WTC11 (cell line): ENCODE measurements around the gene EFCAB8.

Source experiments
- ZNF219 ChIP-seq: sonication (generic); formaldehyde crosslinking; IDR thresholded peaks from 2 replicates; pipeline ENCODE4 v1.8.0; 2023; ENCODE audit warnings: missing genetic modification reagents, mild to moderate bottlenecking, borderline replicate concordance
- TF ChIP-seq, protein P1 (sequence below): fragments of 200-600 bp; IDR thresholded peaks from 2 replicates; pipeline ENCODE4 v1.8.0; 2022; ENCODE audit warnings: antibody characterized with exemption
- TF ChIP-seq, protein P2 (sequence below): sonication (generic); formaldehyde crosslinking; conservative IDR thresholded peaks from 2 replicates; pipeline ENCODE4 v1.8.1; 2022; ENCODE audit warnings: mild to moderate bottlenecking, missing genetic modification reagents
- TF ChIP-seq, protein P3 (sequence below): sonication (generic); formaldehyde crosslinking; IDR thresholded peaks from 2 replicates; pipeline ENCODE4 v1.8.0; 2022; ENCODE audit warnings: mild to moderate bottlenecking, missing genetic modification reagents

DNA sequence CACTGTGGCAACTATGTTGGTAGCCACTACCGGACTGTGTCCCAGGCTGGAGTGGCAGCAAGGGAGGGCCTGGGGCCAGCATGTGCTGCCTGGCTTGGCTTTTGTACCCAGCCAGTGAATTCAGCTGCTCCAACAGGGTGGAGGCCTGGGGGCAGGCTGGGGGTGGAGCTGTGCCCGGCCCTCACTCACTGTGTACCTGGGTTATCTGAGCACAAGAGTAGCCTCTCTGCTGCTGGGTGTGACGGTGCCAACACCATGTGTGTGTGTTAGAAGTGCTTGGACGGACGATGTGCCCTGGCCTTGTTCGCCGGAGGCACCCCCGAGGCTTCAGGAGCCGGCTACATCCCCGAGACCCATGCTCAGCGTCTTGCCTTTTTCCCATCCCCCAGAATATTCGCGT lies 49.2 kb downstream of the EFCAB8 start:
- TF ChIP-seq, protein P1, sequence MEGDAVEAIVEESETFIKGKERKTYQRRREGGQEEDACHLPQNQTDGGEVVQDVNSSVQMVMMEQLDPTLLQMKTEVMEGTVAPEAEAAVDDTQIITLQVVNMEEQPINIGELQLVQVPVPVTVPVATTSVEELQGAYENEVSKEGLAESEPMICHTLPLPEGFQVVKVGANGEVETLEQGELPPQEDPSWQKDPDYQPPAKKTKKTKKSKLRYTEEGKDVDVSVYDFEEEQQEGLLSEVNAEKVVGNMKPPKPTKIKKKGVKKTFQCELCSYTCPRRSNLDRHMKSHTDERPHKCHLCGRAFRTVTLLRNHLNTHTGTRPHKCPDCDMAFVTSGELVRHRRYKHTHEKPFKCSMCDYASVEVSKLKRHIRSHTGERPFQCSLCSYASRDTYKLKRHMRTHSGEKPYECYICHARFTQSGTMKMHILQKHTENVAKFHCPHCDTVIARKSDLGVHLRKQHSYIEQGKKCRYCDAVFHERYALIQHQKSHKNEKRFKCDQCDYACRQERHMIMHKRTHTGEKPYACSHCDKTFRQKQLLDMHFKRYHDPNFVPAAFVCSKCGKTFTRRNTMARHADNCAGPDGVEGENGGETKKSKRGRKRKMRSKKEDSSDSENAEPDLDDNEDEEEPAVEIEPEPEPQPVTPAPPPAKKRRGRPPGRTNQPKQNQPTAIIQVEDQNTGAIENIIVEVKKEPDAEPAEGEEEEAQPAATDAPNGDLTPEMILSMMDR, result no peak
- no peak for TF ChIP-seq ZNF219 (CRISPR knock-in tag)
- TF ChIP-seq, protein P2, sequence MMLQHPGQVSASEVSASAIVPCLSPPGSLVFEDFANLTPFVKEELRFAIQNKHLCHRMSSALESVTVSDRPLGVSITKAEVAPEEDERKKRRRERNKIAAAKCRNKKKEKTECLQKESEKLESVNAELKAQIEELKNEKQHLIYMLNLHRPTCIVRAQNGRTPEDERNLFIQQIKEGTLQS (CRISPR knock-in tag), result no peak
- TF ChIP-seq, protein P3, sequence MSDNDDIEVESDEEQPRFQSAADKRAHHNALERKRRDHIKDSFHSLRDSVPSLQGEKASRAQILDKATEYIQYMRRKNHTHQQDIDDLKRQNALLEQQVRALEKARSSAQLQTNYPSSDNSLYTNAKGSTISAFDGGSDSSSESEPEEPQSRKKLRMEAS (CRISPR knock-in tag), result no peak
